Lung (tissue), 12 donors: ENCODE results near the gene FAM13B. TPM values are rescaled to one million over a fixed set of nuclear protein-coding genes. Genes with fewer than 3 reads are reported as not detected.
"Not testable (repeated sequence)": the region's sequence is repeated elsewhere in the genome, so short reads cannot be mapped to it uniquely, and the experiment has no call there.

Source experiments
- ATAC-seq: fragments of 200-7000 bp; cut with Tn5 transposase; one replicate; pipeline ENCODE4 v1.9.1; 2020; ENCODE audit warnings: moderate number of reproducible peaks; ENCODE audit not compliant: insufficient read depth, low FRiP score
- DNase-seq, 3 donors: peaks; one replicate each; pipeline ENCODE4 v3.0.0-alpha.2; 2013 to 2017
- H3K27ac ChIP-seq, 2 donors: one replicate each; pipeline ENCODE4 v1.5.1; 2013; ENCODE audit warnings: mild to moderate bottlenecking in 2 of 2, moderate library complexity in 2 of 2, control low read depth in 1 of 2, inconsistent platforms in 1 of 2, low read depth in 1 of 2, low read length in 1 of 2
- H3K27me3 ChIP-seq, 3 donors: one replicate each; pipeline ENCODE4 v1.5.1; 2013; ENCODE audit warnings: low read length in 2 of 3; ENCODE audit not compliant: control insufficient read depth in 3 of 3, insufficient read depth in 3 of 3
- H3K36me3 ChIP-seq, 4 donors: one replicate each; pipeline ENCODE4 v1.5.1; 2013; ENCODE audit warnings: low read length in 4 of 4, mild to moderate bottlenecking in 1 of 4, moderate library complexity in 1 of 4; ENCODE audit not compliant: control insufficient read depth in 4 of 4, insufficient read depth in 4 of 4
- H3K4me1 ChIP-seq, 5 donors: one replicate each; pipeline ENCODE4 v1.5.1; 2013; ENCODE audit warnings: low read length in 5 of 5, mild to moderate bottlenecking in 2 of 5, moderate library complexity in 1 of 5; ENCODE audit not compliant: control insufficient read depth in 5 of 5, insufficient read depth in 5 of 5
- H3K4me3 ChIP-seq: one replicate; pipeline ENCODE4 v1.5.1; 2013; ENCODE audit warnings: mild to moderate bottlenecking, control low read depth, moderate library complexity
- H3K9ac ChIP-seq, 2 donors: one replicate each; pipeline ENCODE4 v1.5.1; 2013; ENCODE audit warnings: low read length in 2 of 2, control low read depth in 1 of 2; ENCODE audit not compliant: insufficient read depth in 1 of 2
- H3K9me3 ChIP-seq, 4 donors: one replicate each; pipeline ENCODE4 v1.5.1; 2013; ENCODE audit warnings: low read length in 3 of 4, mild to moderate bottlenecking in 1 of 4, moderate library complexity in 1 of 4; ENCODE audit not compliant: control insufficient read depth in 4 of 4, insufficient read depth in 3 of 4
- CTCF ChIP-seq: IDR thresholded peaks from 2 replicates; pipeline ENCODE4 v1.5.1; 2012; ENCODE audit warnings: mild to moderate bottlenecking; ENCODE audit errors: control extremely low read depth, extremely low read depth
- WGBS, 2 donors: extraction: QIAGEN DNeasy Blood & Tissue Kit; methylation state at CpG; one replicate each; pipeline ENCODE4 v1.1.7; 2013; 5-methylcytosine and 5-hydroxymethylcytosine counted together
- polyA plus RNA-seq, 2 donors: library from polyadenylated mRNA; stranded (reverse); fragments of 200-250 nt; gene quantifications; one replicate each; pipeline ENCODE4 v1.2.1, GENCODE V29; 2013
- total RNA-seq, 2 donors: library from RNA; depleted of rRNA in 1 of 2; stranded (reverse); fragments of >200 nt in 1 of 2; gene quantifications; one replicate each; pipeline ENCODE4 v1.2.1, GENCODE V29; 2014 to 2021
- donor health status: control.
- donor health status: control.
- donor health status: Bipolar disorder and iron deficiency.
- donor health status: healthy.
- donor health status: DM: yes; HTN: yes; CAD: no.

The FAM13B gene
- total and polyA plus RNA-seq, 4 donors, result 7.6 to 63.6 (median 23.4) TPM

GRCh38 chr5:138054206-138054605 is 21.3 kb upstream of the FAM13B start:
- no peak for TF ChIP-seq CTCF
- no peak overlapping the region for H3K9ac ChIP-seq
- H3K4me1 ChIP-seq, result no peaks in the 10 kb centered on the region
- no peaks in the 10 kb centered on the region for H3K9me3 ChIP-seq
- ATAC-seq (no peak), DNase-seq (no peak)
- H3K36me3 ChIP-seq, result no peaks in the 10 kb centered on the region
- 36 to 52% methylated on average over 3 of the region's 3 CpGs for WGBS, 2 donors
- H3K27ac ChIP-seq, result no peak overlapping the region
- no peaks in the 10 kb centered on the region for H3K27me3 ChIP-seq
- no peak overlapping the region for H3K4me3 ChIP-seq

DNA sequence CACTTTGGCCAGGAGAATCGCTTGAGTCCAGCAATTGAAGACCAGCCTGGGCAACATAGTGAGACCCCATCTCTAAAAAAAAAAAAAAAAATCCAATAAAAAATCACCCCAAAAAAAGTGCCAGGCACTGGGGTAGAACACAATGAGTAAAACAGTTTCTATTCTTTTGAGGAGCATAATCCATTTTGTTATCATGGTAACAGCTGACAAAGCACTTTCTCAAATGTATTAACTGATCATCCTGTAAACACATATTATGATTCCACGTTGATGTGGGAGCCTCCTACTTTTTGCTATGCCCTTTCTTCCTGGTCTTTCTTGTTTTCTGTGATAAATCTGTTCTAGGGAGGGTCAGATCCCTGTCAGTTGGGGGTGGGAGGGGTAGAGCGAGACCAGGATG is 20.7 kb upstream of the FAM13B start:
- DNase-seq (no peak), ATAC-seq (no peak)
- Histone ChIP-seq H3K4me1 (no peaks in the 10 kb centered on the region), H3K36me3 (no peaks in the 10 kb centered on the region), H3K27ac (no peak overlapping the region), H3K9me3 (no peaks in the 10 kb centered on the region), H3K4me3 (no peak overlapping the region), H3K9ac (no peak overlapping the region), H3K27me3 (no peaks in the 10 kb centered on the region)
- no peak for TF ChIP-seq CTCF
- 74 to 79% methylated on average over 3 of the region's 3 CpGs for WGBS, 2 donors

- 93 to 100% methylated on average over 1 of the region's 1 CpG for WGBS, 2 donors
- not testable (repeated sequence) for ATAC-seq
Measured at GRCh38 chr5:138052718-138053117, 19.8 kb upstream of the FAM13B start.

GRCh38 chr5:138051441-138052296 is 18.8 kb upstream of the FAM13B start:
- 63 to 84% methylated on average over 9 of the region's 9 CpGs for WGBS, 2 donors
- H3K36me3 ChIP-seq, result no peaks in the 10 kb centered on the region

More at GRCh38 chr5:138052718-138053117, 19.8 kb upstream of the FAM13B start:
- H3K4me3 ChIP-seq, H3K9me3 ChIP-seq, H3K9ac ChIP-seq, H3K4me1 ChIP-seq, H3K27ac ChIP-seq, H3K36me3 ChIP-seq, H3K27me3 ChIP-seq, DNase-seq: not testable (repeated sequence)

GRCh38 chr5:138045283-138045682 is 12.4 kb upstream of the FAM13B start:
- WGBS, 2 donors, result 97 to 100% methylated on average over 3 of the region's 3 CpGs
- H3K36me3 ChIP-seq, DNase-seq, H3K9me3 ChIP-seq, H3K9ac ChIP-seq, H3K4me1 ChIP-seq, H3K27me3 ChIP-seq, ATAC-seq, H3K27ac ChIP-seq, H3K4me3 ChIP-seq: not testable (repeated sequence)

More at GRCh38 chr5:138051441-138052296, 18.8 kb upstream of the FAM13B start:
- H3K4me3 ChIP-seq, result no peak overlapping the region
- ATAC-seq (no peak), DNase-seq (no peak)
- no peaks in the 10 kb centered on the region for H3K4me1 ChIP-seq
- H3K27ac ChIP-seq, result peak overlapping the region in 1 of 2 donors; percentile 81
- no peaks in the 10 kb centered on the region for H3K27me3 ChIP-seq
- H3K9me3 ChIP-seq, result no peaks in the 10 kb centered on the region
- no peak overlapping the region for H3K9ac ChIP-seq
- TF ChIP-seq CTCF, result no peak
